Endothelial cell of umbilical vein (primary cell): ENCODE results near the gene KDM5B. TPM values are rescaled to one million over a fixed set of nuclear protein-coding genes. Genes with fewer than 3 reads are reported as not detected.

Experiments
- BruUV-seq: library from RNA; stranded (reverse); fragments of 400-500 nt; replicated peaks from 2 replicates; lab custom pipeline; 2021; lab: Mats Ljungman, UMichigan
- CTCF ChIA-PET: fragments of 300-600, 350-600 bp; sonication (Branson Sonifier 250); formaldehyde crosslinking; loops from one replicate; lab custom pipeline; 2021; ENCODE audit warnings: antibody characterized with exemption, inconsistent platforms; lab: Charles Lee
- POLR2A ChIA-PET: fragments of 300-600, 350-600 bp; sonication (Branson Sonifier 250); formaldehyde crosslinking; loops from one replicate; lab custom pipeline; 2021; ENCODE audit warnings: antibody characterized with exemption, inconsistent platforms; lab: Charles Lee
- DNase-seq: peaks from one replicate; pipeline ENCODE4 v3.0.0-alpha.2; 2011; ENCODE audit warnings: low read depth, low spot score
- FAIRE-seq: peaks from 2 replicates; lab custom pipeline; 2011; peaks lifted over from hg19 to GRCh38; lab: Jason Lieb, UNC
- H2AFZ ChIP-seq: 2 replicates; pipeline ENCODE4 v1.6.0; 2012; ENCODE audit warnings: low read depth, low read length, control low read depth, inconsistent platforms
- H3K27ac ChIP-seq: 2 replicates; pipeline ENCODE4 v1.5.1; 2011; ENCODE audit warnings: low read depth, mild to moderate bottlenecking, control low read depth, low read length, moderate library complexity; ENCODE audit not compliant: insufficient read depth
- H3K27me3 ChIP-seq, 2 experiments: 2 replicates each; pipeline versions ENCODE4 v1.6.0 to v1.6.1; 2011; ENCODE audit warnings: low read length in 2 of 2, mixed read lengths in 1 of 2; ENCODE audit not compliant: control insufficient read depth in 2 of 2, insufficient read depth in 2 of 2
- H3K36me3 ChIP-seq, 2 experiments: 2 replicates in 1 of 2; 3 replicates in 1 of 2; pipeline ENCODE4 v1.5.1; 2011; ENCODE audit warnings: low read length in 2 of 2, mild to moderate bottlenecking in 1 of 2, moderate library complexity in 1 of 2; ENCODE audit not compliant: control insufficient read depth in 2 of 2, insufficient read depth in 2 of 2; ENCODE audit errors: extremely low read depth in 1 of 2
- H3K4me1 ChIP-seq: 3 replicates; pipeline ENCODE4 v1.5.1; 2011; ENCODE audit warnings: mild to moderate bottlenecking, low read length; ENCODE audit not compliant: control insufficient read depth, insufficient read depth; ENCODE audit errors: extremely low read depth
- H3K4me2 ChIP-seq: 2 replicates; pipeline ENCODE4 v1.6.1; 2011; ENCODE audit warnings: low read length, control low read depth, mixed read lengths; ENCODE audit not compliant: insufficient read depth
- H3K4me3 ChIP-seq, 3 experiments: fragments of 200-600 bp in 1 of 3; sonication (generic), shearing (Covaris generic) in 1 of 3; replicated peaks in 1 of 3; 2 replicates each; pipeline ENCODE4 v1.5.1; 2011 to 2016; ENCODE audit warnings: control low read depth in 3 of 3, low read length in 3 of 3, mild to moderate bottlenecking in 2 of 3, inconsistent platforms in 1 of 3, low read depth in 1 of 3, moderate library complexity in 1 of 3; ENCODE audit not compliant: insufficient read depth in 1 of 3
- H3K79me2 ChIP-seq: 2 replicates; pipeline ENCODE4 v1.6.0; 2012; ENCODE audit warnings: low read length, inconsistent platforms; ENCODE audit not compliant: control insufficient read depth, insufficient read depth
- H3K9ac ChIP-seq: replicated peaks from 2 replicates; pipeline ENCODE3; 2011; ENCODE audit warnings: low read length, control low read depth; ENCODE audit not compliant: insufficient read depth; ENCODE audit errors: extremely low read depth
- H3K9me1 ChIP-seq: replicated peaks from 3 replicates; pipeline ENCODE4 v1.6.0; 2011; ENCODE audit warnings: mild to moderate bottlenecking, low read length; ENCODE audit not compliant: control insufficient read depth, insufficient read depth; ENCODE audit errors: extremely low read depth
- H3K9me3 ChIP-seq: replicated peaks from 2 replicates; pipeline ENCODE4 v1.5.1; 2012; ENCODE audit warnings: low read length, inconsistent platforms; ENCODE audit not compliant: control insufficient read depth, insufficient read depth
- H4K20me1 ChIP-seq: replicated peaks from 2 replicates; pipeline ENCODE3; 2011; ENCODE audit warnings: mild to moderate bottlenecking, low read length; ENCODE audit not compliant: control insufficient read depth, insufficient read depth; ENCODE audit errors: extremely low read depth
- EZH2 ChIP-seq: IDR thresholded peaks from 2 replicates; pipeline ENCODE4 v1.6.1; 2012; ENCODE audit warnings: borderline replicate concordance, low read depth, mild to moderate bottlenecking, moderate library complexity, low read length, inconsistent platforms; ENCODE audit not compliant: severe bottlenecking
- FOS ChIP-seq: IDR thresholded peaks from 2 replicates; pipeline ENCODE4 v1.6.1; 2011; ENCODE audit warnings: mild to moderate bottlenecking, low read length, moderate library complexity, borderline replicate concordance; ENCODE audit not compliant: insufficient read depth
- GATA2 ChIP-seq: IDR thresholded peaks from 2 replicates; pipeline ENCODE4 v1.7.0; 2011; ENCODE audit warnings: low read depth, mild to moderate bottlenecking, moderate library complexity, mixed read lengths, low read length; ENCODE audit not compliant: insufficient read length, insufficient read depth
- JUN ChIP-seq: IDR thresholded peaks from 2 replicates; pipeline ENCODE4 v1.6.1; 2011; ENCODE audit warnings: borderline replicate concordance, low read depth; ENCODE audit not compliant: insufficient read length, insufficient read depth
- MYC ChIP-seq: IDR thresholded peaks from one replicate; pipeline ENCODE4 v1.6.1; 2011; ENCODE audit warnings: mild to moderate bottlenecking, low read depth, low read length
- POLR2A ChIP-seq: IDR thresholded peaks from 2 replicates; pipeline ENCODE4 v1.6.1; 2012; ENCODE audit warnings: low read depth, mild to moderate bottlenecking, control low read depth, low read length
- POLR2AphosphoS5 ChIP-seq: IDR thresholded peaks from 2 replicates; pipeline ENCODE4 v1.6.1; 2012; ENCODE audit warnings: low read depth, mild to moderate bottlenecking, control low read depth, low read length, moderate library complexity; ENCODE audit not compliant: insufficient read depth
- dilution Hi-C: fragments of 300-500 bp; cut with MboI; formaldehyde crosslinking; loops from one replicate; pipeline ENCODE4 v1.15.0; 2019; ENCODE audit warnings: low sequenced_read_pairs; ENCODE audit not compliant: extremely low pct_ligation_motif_present
- intact Hi-C: fragments of 100-400 bp; cut with micrococcal nuclease; formaldehyde crosslinking; loops from one replicate; pipeline ENCODE4 v1.10.0; 2022
- polyA plus RNA-seq, 4 experiments: library from polyadenylated mRNA; depleted of rRNA in 3 of 4; stranded (reverse) in 3 of 4; unstranded in 1 of 4; fragments of >200 nt; gene quantifications; 2 replicates each; pipeline versions ENCODE4 v1.2.1 to v1.2.3, GENCODE V29; 2011 to 2012; ENCODE audit warnings: missing spikeins in 1 of 4
- total RNA-seq: library from RNA; stranded (reverse); gene quantifications from 2 replicates; pipeline ENCODE4 v1.2.3, GENCODE V29; 2021
- TF ChIP-seq, protein P1 (sequence below), 2 donors: IDR thresholded peaks; 1 replicate in 1 of 2; 2 replicates in 1 of 2; pipeline ENCODE4 v1.5.1; 2011; ENCODE audit warnings: low read length in 2 of 2, mild to moderate bottlenecking in 2 of 2, moderate library complexity in 2 of 2, control low read depth in 1 of 2, inconsistent platforms in 1 of 2, low read depth in 1 of 2; ENCODE audit not compliant: insufficient read depth in 1 of 2; ENCODE audit errors: extremely low read depth in 1 of 2
- TF ChIP-seq, protein P2 (sequence below): IDR thresholded peaks from 2 replicates; pipeline ENCODE4 v1.6.1; 2011; ENCODE audit not compliant: insufficient read depth, insufficient read length

KDM5B gene
- total and polyA plus RNA-seq, 2 donors (not counting 3 experiments of a cell fraction or from before 2014, with no cell fraction given) = 25.2 to 65.5 TPM

DNA sequence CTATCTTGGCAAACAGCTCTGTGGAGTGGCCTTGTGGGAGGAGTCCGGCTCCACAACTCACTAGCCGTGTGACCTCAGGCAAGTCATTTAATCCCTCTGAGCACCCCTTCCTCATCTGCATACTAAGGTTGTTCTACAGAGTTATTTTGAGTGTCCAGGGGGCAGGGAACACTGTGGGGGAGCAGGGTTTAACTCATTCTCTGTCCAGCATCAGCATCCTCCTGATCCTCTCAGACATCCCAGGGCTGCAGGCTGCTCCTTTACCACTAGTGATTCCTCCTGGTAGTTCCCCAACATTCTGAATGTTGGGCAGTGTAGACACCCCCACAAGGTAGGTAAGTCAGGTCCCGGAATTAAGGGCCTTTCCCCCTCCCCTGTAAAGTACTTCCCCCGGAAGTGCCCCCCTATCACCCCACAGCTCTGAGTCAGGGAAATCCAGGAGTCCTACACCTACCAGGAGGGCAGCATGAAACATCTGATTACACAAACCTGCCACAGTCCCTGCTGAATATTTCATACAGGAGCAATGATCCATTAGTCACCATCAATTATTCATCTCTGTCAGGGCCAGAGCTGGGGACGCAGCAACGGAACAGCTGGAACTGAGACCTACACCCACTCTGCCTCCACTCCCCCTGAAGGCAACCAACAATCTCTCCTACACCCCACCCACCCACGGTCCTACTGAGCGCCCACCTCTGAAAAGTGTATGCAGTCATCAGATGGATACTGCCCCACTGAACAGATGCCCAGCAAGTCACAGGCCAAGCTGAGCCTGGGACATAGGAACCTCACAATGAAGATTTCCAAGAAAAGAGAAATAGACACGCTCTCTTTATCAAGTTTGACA is 118.5 kb downstream of the KDM5B start:
- no peak for FAIRE-seq
- H3K9me1 ChIP-seq = no peaks in the 10 kb centered on the region
- no peaks in the 10 kb centered on the region for H3K36me3 ChIP-seq
- CTCF ChIA-PET = interaction anchor here (2.0 kb wide), 1 partner anchor 11 kb away, joined by 7 read pairs; no protein-coding TSS in a partner anchor
- H2AFZ ChIP-seq = no peak overlapping the region
- POLR2A ChIA-PET = no interaction called here
- H3K27me3 ChIP-seq = peaks cover 1 to 3% of the 10 kb centered on the region in 2 experiments
- H3K9ac ChIP-seq = no peak overlapping the region
- BruUV-seq = no TSS peak
- no peaks in the 10 kb centered on the region for H3K9me3 ChIP-seq
- TF ChIP-seq FOS (no peak), JUN (no peak), POLR2AphosphoS5 (no peak), POLR2A (no peak), GATA2 (no peak), MYC (no peak), EZH2 (no peak)
- TF ChIP-seq, protein P1, sequence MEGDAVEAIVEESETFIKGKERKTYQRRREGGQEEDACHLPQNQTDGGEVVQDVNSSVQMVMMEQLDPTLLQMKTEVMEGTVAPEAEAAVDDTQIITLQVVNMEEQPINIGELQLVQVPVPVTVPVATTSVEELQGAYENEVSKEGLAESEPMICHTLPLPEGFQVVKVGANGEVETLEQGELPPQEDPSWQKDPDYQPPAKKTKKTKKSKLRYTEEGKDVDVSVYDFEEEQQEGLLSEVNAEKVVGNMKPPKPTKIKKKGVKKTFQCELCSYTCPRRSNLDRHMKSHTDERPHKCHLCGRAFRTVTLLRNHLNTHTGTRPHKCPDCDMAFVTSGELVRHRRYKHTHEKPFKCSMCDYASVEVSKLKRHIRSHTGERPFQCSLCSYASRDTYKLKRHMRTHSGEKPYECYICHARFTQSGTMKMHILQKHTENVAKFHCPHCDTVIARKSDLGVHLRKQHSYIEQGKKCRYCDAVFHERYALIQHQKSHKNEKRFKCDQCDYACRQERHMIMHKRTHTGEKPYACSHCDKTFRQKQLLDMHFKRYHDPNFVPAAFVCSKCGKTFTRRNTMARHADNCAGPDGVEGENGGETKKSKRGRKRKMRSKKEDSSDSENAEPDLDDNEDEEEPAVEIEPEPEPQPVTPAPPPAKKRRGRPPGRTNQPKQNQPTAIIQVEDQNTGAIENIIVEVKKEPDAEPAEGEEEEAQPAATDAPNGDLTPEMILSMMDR (IDR thresholded peaks at IDR 0.05; ENCODE audit: extremely low read depth in 1 of 2, insufficient read depth in 1 of 2, low read depth in 1 of 2, low read length in 2 of 2) = no peak
- TF ChIP-seq, protein P2, sequence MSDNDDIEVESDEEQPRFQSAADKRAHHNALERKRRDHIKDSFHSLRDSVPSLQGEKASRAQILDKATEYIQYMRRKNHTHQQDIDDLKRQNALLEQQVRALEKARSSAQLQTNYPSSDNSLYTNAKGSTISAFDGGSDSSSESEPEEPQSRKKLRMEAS = no peak
- no peak for DNase-seq
- intact Hi-C loops = loop anchor here (5.0 kb wide), 1 partner anchor 32 kb away; no protein-coding TSS in a partner anchor
- H3K4me2 ChIP-seq = no peak overlapping the region
- no peaks in the 10 kb centered on the region for H3K4me1 ChIP-seq
- H3K27ac ChIP-seq = no peak overlapping the region
- no peak overlapping the region for H3K4me3 ChIP-seq
- H3K79me2 ChIP-seq = no peaks in the 10 kb centered on the region
- H4K20me1 ChIP-seq = no peaks in the 10 kb centered on the region
- dilution Hi-C loops = no loop called here
